Mucosa of stomach (tissue), 1 donor: ENCODE data around the gene FBXO45.
"Not testable (repeated sequence)": the region's sequence is repeated elsewhere in the genome, so short reads cannot be mapped to it uniquely, and the experiment has no call there.

Experiments used
- H3K27me3 ChIP-seq: one replicate; pipeline ENCODE4 v1.7.0; 2013; ENCODE audit warnings: mild to moderate bottlenecking, low read length; ENCODE audit not compliant: control insufficient read depth, insufficient read depth
- H3K36me3 ChIP-seq: one replicate; pipeline ENCODE4 v1.7.0; 2013; ENCODE audit warnings: low read length; ENCODE audit not compliant: control insufficient read depth, insufficient read depth
- H3K4me1 ChIP-seq: one replicate; pipeline ENCODE4 v1.7.0; 2013; ENCODE audit warnings: mild to moderate bottlenecking, low read length; ENCODE audit not compliant: control insufficient read depth, insufficient read depth
- H3K4me3 ChIP-seq: one replicate; pipeline ENCODE4 v1.7.0; 2013; ENCODE audit warnings: low read length
- H3K9ac ChIP-seq: one replicate; pipeline ENCODE4 v1.7.0; 2013; ENCODE audit warnings: mild to moderate bottlenecking, low read length, moderate library complexity
- H3K9me3 ChIP-seq: one replicate; pipeline ENCODE4 v1.7.0; 2013; ENCODE audit warnings: mild to moderate bottlenecking, low read length, moderate library complexity; ENCODE audit not compliant: control insufficient read depth
- donor health status: Pancreatic carcinoma.

FBXO45 gene

DNA sequence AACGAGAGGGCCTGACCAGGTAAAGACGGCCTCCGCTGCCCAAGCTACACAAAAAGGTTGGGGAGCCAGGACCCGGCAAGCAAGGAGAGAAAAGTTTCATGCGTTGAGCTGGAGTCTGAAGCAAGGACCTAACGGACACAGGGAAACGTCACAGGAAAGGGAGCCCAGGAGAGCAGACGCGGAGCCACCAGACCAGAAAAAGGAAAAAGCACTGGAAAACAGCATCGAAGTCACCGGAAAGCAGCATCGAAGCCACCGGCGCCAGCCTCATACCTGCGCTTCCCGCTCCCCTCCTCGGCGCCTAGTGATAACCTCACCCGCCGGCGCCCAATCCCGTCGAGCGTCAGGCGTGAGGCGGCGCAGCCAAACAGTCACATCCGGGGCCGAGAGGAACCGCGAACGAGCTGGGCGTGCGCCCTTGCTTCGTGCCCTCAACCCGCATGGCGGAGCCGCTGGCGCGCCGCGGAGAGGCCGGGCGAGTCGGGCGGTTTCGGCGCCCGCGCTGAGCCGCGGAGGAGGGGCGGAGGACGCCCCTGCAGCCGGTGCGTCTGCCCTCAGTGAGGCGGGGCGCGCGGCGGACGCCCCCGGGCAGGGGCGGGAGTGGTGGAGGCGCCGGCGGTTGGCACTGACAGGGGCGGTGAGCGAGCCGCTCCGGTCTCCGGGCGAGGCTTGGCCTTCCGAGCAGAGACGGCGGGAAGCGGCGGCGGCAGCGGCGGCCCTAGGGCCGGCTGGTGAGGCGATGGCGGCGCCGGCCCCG, at the start of gene FBXO45, which contains the start of gene WDR53:
TSS of gene FBXO45 (plus strand) at position 415 of the 757 bp plus-strand sequence. CDS start at position 740, 325 bp downstream.
TSS of gene WDR53 (minus strand) at position 309 of the 757 bp plus-strand sequence. CDS start 7,079 bp downstream, outside the sequence.
- Histone ChIP-seq H3K4me1 (peaks cover 10% of the 10 kb centered on the region), H3K9ac (peak within 1 kb of the TSS; percentile 78)

DNA sequence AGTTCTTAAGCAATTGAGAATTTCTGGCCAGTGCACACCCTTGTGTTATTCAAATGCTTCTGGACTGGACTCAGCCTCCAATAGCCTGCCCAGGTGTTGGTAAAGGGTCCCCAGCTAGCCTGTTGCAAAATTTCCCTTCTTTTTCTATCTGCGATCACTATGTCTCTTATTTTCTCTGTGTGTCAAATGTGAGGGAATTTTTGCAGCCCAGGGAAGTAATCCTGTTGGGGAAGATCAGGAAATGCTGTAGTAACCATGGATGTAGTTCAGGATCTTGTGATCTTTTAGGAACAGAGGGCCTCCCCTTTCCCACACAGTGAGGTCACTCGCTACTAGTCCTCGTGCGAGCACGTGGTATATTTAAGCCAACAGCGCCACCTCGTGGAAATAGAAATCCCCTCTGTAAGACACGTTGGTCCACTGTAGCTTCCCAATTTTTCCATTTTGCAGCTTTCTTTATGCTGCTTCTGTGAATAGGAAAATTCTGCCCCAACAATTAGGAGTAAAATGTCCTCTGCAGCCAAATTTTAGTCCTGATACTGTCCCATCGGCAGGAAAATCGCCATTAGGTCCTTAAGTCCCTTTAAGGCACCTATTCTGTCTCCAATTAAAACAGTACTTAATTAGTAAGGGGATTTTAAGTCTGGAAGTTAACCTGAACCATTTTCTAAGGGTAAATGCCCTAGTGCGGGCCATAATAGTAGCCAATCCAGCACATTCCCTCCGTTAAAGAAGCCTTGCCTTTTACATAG, 49.3 kb upstream of the FBXO45 start:
- Histone ChIP-seq H3K36me3 (no peaks in the 10 kb centered on the region), H3K9me3 (peaks cover 21% of the 10 kb centered on the region), H3K27me3 (no peaks in the 10 kb centered on the region), H3K4me1 (no peaks in the 10 kb centered on the region), H3K4me3 (no peak overlapping the region), H3K9ac (no peak overlapping the region)

More for the DNA sequence above, at the start of gene FBXO45, which contains the start of gene WDR53:
- Histone ChIP-seq H3K4me3 (peak within 1 kb of the TSS; percentile 71), H3K36me3 (no peaks in the 10 kb centered on the region), H3K9me3 (no peaks in the 10 kb centered on the region), H3K27me3 (no peaks in the 10 kb centered on the region)

DNA sequence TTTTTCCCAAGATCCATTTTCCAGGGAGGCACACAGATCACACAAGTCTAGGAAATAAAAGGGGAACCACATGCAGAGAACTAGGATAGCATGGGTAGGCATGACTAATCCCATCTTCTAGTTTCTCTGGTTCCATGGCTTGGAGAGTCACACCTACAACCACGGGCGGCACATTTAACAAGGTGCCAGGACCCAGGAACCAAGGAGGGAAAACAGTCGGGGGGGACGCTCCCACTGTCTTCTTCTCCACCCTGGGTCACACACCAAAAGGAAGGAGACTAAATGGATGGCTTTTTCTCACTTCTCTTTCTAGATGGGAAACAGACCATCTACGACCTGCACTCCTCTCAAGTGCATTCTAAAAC, 48.8 kb upstream of the FBXO45 start:
- Histone ChIP-seq H3K9me3 (peaks cover 21% of the 10 kb centered on the region), H3K36me3 (no peaks in the 10 kb centered on the region), H3K4me3 (no peak overlapping the region), H3K9ac (no peak overlapping the region), H3K27me3 (no peaks in the 10 kb centered on the region), H3K4me1 (no peaks in the 10 kb centered on the region)

GRCh38 chr3:196521291-196521690, 47.2 kb upstream of the FBXO45 start:
- not testable (repeated sequence) for H3K36me3 ChIP-seq, H3K4me3 ChIP-seq, H3K4me1 ChIP-seq, H3K27me3 ChIP-seq, H3K9ac ChIP-seq
- H3K9me3 ChIP-seq: peaks cover 21% of the 10 kb centered on the region

DNA sequence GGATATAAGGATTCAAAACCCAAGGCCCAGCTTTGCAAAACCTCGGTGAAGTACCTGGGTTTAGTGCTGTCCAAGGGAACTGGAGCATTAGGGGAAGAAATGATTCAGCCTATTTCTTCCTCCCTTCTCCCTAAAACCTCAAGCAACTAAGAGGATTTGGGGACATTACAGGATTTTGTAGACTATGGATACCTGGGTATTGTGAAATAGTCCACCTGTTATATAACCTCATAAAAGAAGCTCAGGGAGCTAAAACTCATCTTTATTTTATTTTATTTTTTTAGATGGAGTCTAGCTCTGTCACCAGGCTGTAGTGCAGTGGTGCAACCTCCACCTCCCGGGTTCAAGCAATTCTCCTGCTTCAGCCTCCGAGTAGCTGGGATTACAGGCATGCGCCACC, 44.6 kb upstream of the FBXO45 start:
- H3K36me3 ChIP-seq: no peaks in the 10 kb centered on the region
- no peaks in the 10 kb centered on the region for H3K4me1 ChIP-seq
- H3K27me3 ChIP-seq: no peaks in the 10 kb centered on the region
- peaks cover 15% of the 10 kb centered on the region for H3K9me3 ChIP-seq
- H3K4me3 ChIP-seq: no peak overlapping the region
- H3K9ac ChIP-seq: no peak overlapping the region

DNA sequence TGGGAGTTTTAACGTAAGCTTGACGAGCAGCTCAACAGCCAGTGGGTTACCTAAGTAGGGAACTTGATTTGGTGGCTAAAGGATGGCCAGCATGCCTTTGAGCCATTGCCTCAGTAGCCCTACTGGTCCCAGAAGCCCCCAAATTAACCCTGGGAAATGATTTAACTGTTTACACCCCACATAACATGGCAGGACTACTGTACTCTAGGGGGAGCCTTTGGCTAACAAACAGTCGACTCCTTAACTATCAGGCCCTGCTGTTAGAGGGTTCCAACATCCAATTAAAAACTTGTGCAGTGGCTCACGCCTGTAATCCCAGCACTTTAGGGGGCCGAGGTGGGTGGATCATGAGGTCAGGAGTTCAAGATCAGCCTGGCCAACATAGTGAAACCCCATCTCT, 43.9 kb upstream of the FBXO45 start:
- H3K9me3 ChIP-seq: peaks cover 8% of the 10 kb centered on the region
- no peaks in the 10 kb centered on the region for H3K27me3 ChIP-seq
- H3K4me1 ChIP-seq: no peaks in the 10 kb centered on the region
- no peaks in the 10 kb centered on the region for H3K36me3 ChIP-seq
- H3K4me3 ChIP-seq: no peak overlapping the region
- no peak overlapping the region for H3K9ac ChIP-seq

- no peaks in the 10 kb centered on the region for H3K4me1 ChIP-seq
- no peak overlapping the region for H3K9ac ChIP-seq
- H3K27me3 ChIP-seq: no peaks in the 10 kb centered on the region
- no peak overlapping the region for H3K4me3 ChIP-seq
- no peaks in the 10 kb centered on the region for H3K36me3 ChIP-seq
- H3K9me3 ChIP-seq: peaks cover 3% of the 10 kb centered on the region
These were observed 43.3 kb upstream of the FBXO45 start for GRCh38 chr3:196525141-196525540.

GRCh38 chr3:196528639-196529233, 39.7 kb upstream of the FBXO45 start:
- Histone ChIP-seq H3K27me3 (no peaks in the 10 kb centered on the region), H3K4me1 (no peaks in the 10 kb centered on the region), H3K4me3 (no peak overlapping the region), H3K36me3 (no peaks in the 10 kb centered on the region), H3K9ac (no peak overlapping the region), H3K9me3 (no peaks in the 10 kb centered on the region)

DNA sequence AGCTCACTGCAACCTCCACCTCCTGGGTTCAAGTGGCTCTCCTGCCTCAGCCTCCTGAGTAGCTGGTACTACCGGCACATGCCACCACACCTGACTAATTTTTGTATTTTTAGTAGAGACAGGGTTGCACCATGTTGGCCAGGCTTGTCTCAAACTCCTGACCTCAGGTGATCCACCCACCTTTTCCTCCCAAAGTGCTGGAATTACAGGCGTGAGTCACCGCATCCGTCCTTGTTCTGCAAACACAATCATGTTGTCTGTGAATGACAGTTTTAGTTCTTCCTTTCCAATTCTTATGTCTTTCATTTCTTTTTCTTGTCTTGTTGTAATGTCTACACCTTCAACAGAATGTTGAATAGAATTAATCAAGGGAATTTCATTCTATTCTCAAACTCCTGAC, 37.0 kb upstream of the FBXO45 start:
- no peaks in the 10 kb centered on the region for H3K27me3 ChIP-seq
- no peaks in the 10 kb centered on the region for H3K9me3 ChIP-seq
- no peaks in the 10 kb centered on the region for H3K4me1 ChIP-seq
- no peaks in the 10 kb centered on the region for H3K36me3 ChIP-seq
- H3K4me3 ChIP-seq: no peak overlapping the region
- H3K9ac ChIP-seq: no peak overlapping the region

DNA sequence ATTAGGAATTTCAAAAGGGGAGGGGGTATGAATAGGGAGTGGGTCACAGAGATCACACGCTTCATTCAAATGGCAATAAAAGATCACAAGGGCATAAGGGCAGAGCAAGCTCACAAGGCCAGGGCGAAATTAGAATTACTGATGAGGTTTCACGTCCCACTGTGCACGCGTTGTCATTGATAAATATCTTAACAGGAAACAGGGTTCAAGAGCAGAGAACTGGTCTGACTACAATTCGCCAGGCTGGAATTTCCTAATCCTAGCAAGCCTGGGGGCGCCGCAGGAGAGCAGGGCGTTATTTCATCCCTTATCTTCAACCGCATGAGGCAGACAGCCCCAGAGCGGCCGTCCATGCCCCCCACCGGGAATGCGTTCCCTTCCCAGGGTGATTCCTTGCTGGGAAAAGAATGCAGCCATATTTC, 35.2 kb upstream of the FBXO45 start:
- Histone ChIP-seq H3K36me3 (no peaks in the 10 kb centered on the region), H3K9me3 (no peaks in the 10 kb centered on the region), H3K27me3 (no peaks in the 10 kb centered on the region), H3K4me1 (no peaks in the 10 kb centered on the region), H3K4me3 (no peak overlapping the region), H3K9ac (no peak overlapping the region)

GRCh38 chr3:196537319-196537984, 31.0 kb upstream of the FBXO45 start:
- Histone ChIP-seq H3K9me3 (no peaks in the 10 kb centered on the region), H3K4me1 (no peaks in the 10 kb centered on the region), H3K36me3 (no peaks in the 10 kb centered on the region), H3K27me3 (no peaks in the 10 kb centered on the region), H3K4me3 (no peak overlapping the region), H3K9ac (no peak overlapping the region)
